D721Med (cell line): ENCODE measurements around the gene SLC16A11.

Source experiments
- DNase-seq: peaks from one replicate; pipeline ENCODE4 v3.0.0; 2011; ENCODE audit warnings: low spot score; ENCODE audit not compliant: insufficient read length
- FAIRE-seq: peaks from 2 replicates; lab custom pipeline; 2011; peaks lifted over from hg19 to GRCh38; lab: Jason Lieb, UNC
- CTCF ChIP-seq: IDR thresholded peaks from 2 replicates; pipeline ENCODE4 v1.5.1; 2012; ENCODE audit warnings: mild to moderate bottlenecking, control low read depth; ENCODE audit not compliant: insufficient read depth; ENCODE audit errors: missing control alignments

The SLC16A11 gene

GRCh38 chr17:7002288-7003047 is 41.4 kb downstream of the SLC16A11 start:
- TF ChIP-seq CTCF: no peak
- no peak for FAIRE-seq
- DNase-seq: no peak

- TF ChIP-seq CTCF: peak; percentile 10
- no peak for FAIRE-seq
- DNase-seq: no peak
These were observed 42.5 kb downstream of the SLC16A11 start for GRCh38 chr17:7001318-7001961.

- DNase-seq (no peak), FAIRE-seq (no peak)
- no peak for TF ChIP-seq CTCF
These were observed 44.9 kb downstream of the SLC16A11 start for GRCh38 chr17:6998855-6999508.

- FAIRE-seq: no peak
- TF ChIP-seq CTCF: no peak
- DNase-seq: no peak
These were observed 46.7 kb downstream of the SLC16A11 start for GRCh38 chr17:6997171-6997570.

- DNase-seq: no peak
- no peak for FAIRE-seq
- TF ChIP-seq CTCF: no peak
These were observed 47.5 kb downstream of the SLC16A11 start for GRCh38 chr17:6996256-6997011.

- no peak for TF ChIP-seq CTCF
- DNase-seq: no peak
- no peak for FAIRE-seq
These were observed 48.2 kb downstream of the SLC16A11 start, which contains the start of gene ALOX12 for GRCh38 chr17:6995500-6996255. TSS of gene ALOX12 (plus strand) at chr17:6996049. CDS start at chr17:6996118, 69 bp downstream.
